HFF-Myc (cell line): ENCODE data around the gene LRRFIP2.

Experiments
- DNase-seq: peaks from one replicate; pipeline ENCODE4 v3.0.0-alpha.2; 2011; ENCODE audit warnings: low read depth; ENCODE audit errors: extremely low read depth
- H3K4me3 ChIP-seq: replicated peaks from 2 replicates; pipeline ENCODE4 v1.5.1; 2011; ENCODE audit warnings: low read depth, mild to moderate bottlenecking, control low read depth, low read length
- TF ChIP-seq, protein P1 (sequence below): IDR thresholded peaks from 2 replicates; pipeline ENCODE4 v1.5.1; 2012; ENCODE audit warnings: mild to moderate bottlenecking, low read depth, low read length, control low read depth; ENCODE audit errors: missing control alignments

LRRFIP2 gene

DNA sequence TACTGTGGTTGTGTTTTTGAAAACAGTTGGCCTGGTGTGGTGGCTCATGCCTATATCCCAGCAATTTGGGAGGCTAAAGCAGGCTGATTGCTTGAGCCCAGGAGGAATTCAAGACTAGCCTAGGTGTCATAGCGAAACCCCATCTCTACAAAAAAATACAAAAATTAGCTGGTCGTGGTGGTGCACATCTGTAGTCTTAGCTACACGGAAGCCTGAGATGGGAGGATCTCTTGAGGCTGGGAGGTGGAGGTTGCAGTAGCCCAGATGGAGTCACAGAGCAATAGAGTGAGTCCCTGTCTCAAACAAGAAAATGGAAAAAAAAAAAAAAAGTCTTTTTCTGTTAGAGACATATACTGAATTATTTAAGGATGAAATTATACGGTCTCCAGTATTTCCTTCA is 14.7 kb upstream of the LRRFIP2 start:
- TF ChIP-seq, protein P1, sequence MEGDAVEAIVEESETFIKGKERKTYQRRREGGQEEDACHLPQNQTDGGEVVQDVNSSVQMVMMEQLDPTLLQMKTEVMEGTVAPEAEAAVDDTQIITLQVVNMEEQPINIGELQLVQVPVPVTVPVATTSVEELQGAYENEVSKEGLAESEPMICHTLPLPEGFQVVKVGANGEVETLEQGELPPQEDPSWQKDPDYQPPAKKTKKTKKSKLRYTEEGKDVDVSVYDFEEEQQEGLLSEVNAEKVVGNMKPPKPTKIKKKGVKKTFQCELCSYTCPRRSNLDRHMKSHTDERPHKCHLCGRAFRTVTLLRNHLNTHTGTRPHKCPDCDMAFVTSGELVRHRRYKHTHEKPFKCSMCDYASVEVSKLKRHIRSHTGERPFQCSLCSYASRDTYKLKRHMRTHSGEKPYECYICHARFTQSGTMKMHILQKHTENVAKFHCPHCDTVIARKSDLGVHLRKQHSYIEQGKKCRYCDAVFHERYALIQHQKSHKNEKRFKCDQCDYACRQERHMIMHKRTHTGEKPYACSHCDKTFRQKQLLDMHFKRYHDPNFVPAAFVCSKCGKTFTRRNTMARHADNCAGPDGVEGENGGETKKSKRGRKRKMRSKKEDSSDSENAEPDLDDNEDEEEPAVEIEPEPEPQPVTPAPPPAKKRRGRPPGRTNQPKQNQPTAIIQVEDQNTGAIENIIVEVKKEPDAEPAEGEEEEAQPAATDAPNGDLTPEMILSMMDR: no peak

DNA sequence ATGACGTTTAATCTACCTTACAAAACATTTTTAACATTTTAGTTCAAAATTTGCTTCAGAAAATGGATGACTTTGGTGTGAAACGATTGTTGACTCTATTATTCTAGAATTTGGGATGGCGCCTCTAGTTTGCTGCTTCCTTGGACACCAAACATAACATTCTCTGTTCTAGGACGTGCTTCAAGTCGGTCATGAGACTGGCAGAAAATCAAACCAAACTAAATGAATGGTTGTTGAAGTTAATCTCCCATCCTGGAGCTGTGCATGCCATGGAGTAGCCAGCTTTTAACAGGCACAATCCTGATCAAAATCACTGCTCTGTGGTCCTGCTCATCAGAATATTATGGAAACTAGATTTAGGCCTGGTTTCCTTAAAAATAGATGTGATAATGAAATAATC is 9.6 kb upstream of the LRRFIP2 start:
- TF ChIP-seq, protein P1: no peak
- H3K4me3 ChIP-seq: no peak overlapping the region
- no peak for DNase-seq

More for the DNA sequence above, 14.7 kb upstream of the LRRFIP2 start:
- DNase-seq: no peak
- H3K4me3 ChIP-seq: no peak overlapping the region

DNA sequence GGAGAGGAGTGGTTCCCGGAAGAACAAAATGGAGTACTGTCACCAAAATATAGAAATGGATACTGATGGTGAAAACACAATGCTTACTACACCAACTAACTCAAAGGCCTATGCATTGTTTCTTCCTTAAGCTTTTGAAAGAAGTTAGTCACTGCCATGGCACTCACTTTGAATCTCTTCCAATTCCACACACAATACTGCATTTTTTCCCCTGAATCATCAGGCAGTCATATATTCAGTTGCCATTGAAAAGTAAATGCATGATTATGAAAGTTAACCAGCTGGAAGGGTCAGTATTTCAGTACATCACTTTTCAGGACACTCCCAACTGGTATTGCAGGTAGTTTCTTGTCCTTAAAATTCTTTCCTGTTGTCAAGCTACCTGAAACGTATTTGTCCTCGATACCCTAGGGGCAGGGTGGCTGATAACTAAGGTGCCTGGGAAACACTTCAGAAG is 9.0 kb upstream of the LRRFIP2 start:
- peak; percentile 69 for DNase-seq
- TF ChIP-seq, protein P1: no peak
- no peak overlapping the region for H3K4me3 ChIP-seq

DNA sequence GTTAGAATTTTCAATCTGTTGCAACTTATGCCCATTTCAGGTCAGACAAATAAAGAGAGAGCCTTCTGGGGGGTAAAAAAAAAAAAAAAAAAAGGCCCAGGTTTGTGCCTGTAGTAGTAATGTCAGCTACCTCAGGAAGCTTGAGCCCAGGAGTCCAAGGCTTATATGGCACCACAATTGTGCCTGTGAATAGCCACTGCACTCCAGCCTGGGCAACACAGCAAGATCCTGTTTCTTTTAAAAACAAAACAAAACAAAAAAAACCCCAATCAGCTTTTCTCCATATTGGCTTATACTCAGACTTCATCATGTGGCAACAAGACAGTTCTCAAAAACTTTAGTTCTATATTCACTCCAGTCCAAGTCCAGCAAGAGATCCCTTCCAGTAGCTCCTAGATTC is 8.4 kb upstream of the LRRFIP2 start:
- TF ChIP-seq, protein P1: no peak
- H3K4me3 ChIP-seq: no peak overlapping the region
- no peak for DNase-seq

DNA sequence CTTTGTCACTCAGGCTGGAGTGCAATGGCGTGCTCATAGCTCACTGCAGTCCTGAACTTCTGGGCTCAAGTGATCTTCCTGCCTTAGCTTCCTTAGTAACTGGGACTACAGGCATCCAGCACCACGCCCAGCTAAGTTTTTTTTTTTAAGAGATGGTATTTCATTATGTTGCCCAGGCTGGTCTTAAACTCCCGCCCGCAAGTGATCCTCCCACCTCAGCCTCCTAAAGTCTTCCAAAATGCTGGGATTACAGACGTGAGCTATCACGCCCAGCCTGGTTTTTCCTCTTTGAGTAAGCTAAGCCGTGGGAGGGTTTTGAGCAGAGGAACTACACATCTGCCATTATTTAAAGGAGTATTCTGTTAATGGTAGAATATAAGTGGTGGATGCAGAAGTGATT is 7.4 kb upstream of the LRRFIP2 start:
- TF ChIP-seq, protein P1: no peak
- DNase-seq: no peak
- H3K4me3 ChIP-seq: no peak overlapping the region

DNA sequence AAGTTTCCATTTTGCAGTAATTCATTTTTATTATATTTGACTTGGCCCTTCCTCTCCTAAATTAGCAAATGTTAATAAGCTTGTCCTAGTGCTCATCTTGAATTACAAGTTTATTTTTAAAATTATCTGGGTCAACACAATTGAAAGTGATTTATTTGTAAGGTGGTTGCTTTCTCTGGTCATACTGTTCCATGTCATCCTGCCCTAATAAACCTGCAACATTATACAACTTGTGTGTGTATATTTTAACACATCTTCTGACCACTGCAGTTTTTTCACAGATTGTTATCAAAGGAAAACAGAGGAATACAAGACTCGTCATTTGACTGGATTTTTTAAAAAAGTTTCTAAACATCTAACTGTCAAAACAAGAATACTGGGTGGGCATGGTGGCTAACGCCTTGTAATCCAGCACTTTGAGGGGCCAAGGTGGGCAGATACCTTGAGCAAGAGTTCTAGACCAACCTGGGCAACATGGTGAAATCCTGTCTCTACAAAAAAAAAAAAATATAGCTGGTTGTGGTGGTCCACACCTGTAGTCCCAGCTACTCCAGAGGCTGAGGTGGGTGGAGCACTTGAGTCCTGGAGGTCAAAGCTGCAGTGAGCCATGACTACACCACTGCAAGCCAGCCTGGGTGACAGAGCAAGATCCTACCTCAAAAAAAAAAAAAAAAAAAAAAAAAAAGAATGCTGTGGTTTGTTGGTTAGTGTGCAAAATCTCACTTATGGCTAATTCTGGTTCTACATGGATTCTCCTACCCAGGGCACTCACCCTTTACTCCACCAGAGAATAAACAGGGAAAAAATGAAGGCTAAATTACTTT is 5.0 kb upstream of the LRRFIP2 start:
- no peak overlapping the region for H3K4me3 ChIP-seq
- TF ChIP-seq, protein P1: no peak
- no peak for DNase-seq

DNA sequence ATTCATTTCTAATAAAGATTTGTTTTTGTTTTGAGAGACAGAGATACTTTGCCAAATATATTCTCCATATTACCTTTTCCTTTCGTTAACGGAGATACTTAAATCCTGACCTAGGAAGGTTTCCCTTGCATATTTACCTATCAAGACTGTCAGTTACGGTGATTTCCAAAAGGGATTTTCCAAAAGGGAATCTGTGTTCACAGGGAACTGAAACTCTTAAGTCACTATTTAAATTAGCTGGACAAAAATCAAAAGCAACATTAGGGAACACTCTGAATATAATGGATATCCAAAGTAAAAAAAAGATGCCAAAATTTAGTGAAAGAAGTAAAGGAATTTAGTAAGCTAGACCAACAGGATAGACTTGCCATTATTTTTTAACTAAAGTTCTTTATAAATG is 576 bp downstream of the LRRFIP2 start:
- DNase-seq: no peak
- peak overlapping the region; percentile 89; the same call in 1 of the 2 replicates for H3K4me3 ChIP-seq
- TF ChIP-seq, protein P1: no peak
